ENCODE data around the gene USP25. TPM values are rescaled to one million over a fixed set of nuclear protein-coding genes. Genes with fewer than 3 reads are reported as not detected.

USP25 gene
- total and polyA plus RNA-seq, 2 donors = 19.8 to 37.7 TPM

DNA sequence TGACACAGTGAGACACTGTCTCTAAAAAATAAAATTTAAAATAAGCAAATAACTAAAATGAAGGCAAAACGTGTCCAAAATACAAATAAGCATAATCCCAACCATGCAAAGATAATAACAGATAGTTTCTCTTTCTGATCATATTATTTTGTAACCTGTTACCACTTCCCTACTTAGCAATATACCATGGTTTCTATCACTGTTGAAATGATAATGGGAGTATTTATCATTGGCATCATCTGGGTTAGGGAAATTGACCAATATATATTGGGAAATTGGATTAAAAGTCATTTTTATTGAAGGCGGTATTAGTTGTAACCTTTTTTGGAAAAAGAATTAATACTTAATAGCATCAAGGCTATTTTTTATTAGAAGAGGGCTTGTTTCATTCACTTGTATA lies 47.0 kb downstream of the USP25 start:
- WGBS = 95% methylated on average over 2 of the region's 2 CpGs
- Histone ChIP-seq H3K27ac (ENCODE audit: low read depth in 1 of 2, low read length in 1 of 2) (no peak overlapping the region), H3K36me3 (ENCODE audit: control insufficient read depth in 2 of 2, insufficient read depth in 2 of 2, low read length in 1 of 2) (peaks cover 10 to 11% of the 10 kb centered on the region in 2 donors), H3K4me1 (ENCODE audit: control insufficient read depth in 2 of 2, insufficient read depth in 2 of 2, low read length in 2 of 2) (no peaks in the 10 kb centered on the region), H3K27me3 (ENCODE audit: control insufficient read depth in 2 of 2, insufficient read depth in 1 of 2, low read length in 1 of 2) (no peaks in the 10 kb centered on the region), H3K4me3 (ENCODE audit: low read length in 2 of 2) (no peak overlapping the region), H3K9me3 (ENCODE audit: control insufficient read depth in 2 of 2, insufficient read depth in 1 of 2, low read length in 1 of 2) (peaks cover 0 to 1% of the 10 kb centered on the region in 2 donors)
- DNase-seq (ENCODE audit: low read depth in 6 of 9, low spot score in 9 of 9) = no peak

DNA sequence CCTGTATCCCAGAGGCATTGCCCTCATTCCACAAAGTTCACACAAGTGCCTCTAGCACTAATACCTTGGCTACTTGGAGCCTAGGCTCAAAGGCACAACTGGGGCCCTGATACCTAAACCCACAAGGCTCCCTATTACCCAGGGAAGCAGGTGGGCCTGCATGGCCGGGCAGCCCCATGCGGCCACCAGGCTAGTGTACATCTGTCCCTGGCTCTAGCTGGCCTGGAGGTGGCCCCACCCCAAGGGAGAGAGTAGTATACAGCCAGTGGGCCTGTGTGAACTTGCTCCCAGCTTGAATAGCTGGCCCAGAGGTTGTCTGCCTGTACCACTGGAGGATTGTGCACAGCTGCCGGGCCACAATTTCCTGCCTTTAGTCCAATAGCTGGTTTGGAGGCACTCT lies 52.2 kb downstream of the USP25 start:
- peaks cover 0 to 1% of the 10 kb centered on the region in 2 donors for H3K9me3 ChIP-seq (ENCODE audit: control insufficient read depth in 2 of 2, insufficient read depth in 1 of 2, low read length in 1 of 2)
- no peak overlapping the region for H3K4me3 ChIP-seq (ENCODE audit: low read length in 2 of 2)
- H3K27ac ChIP-seq (ENCODE audit: low read depth in 1 of 2, low read length in 1 of 2) = no peak overlapping the region
- H3K4me1 ChIP-seq (ENCODE audit: control insufficient read depth in 2 of 2, insufficient read depth in 2 of 2, low read length in 2 of 2) = no peaks in the 10 kb centered on the region
- no peak for DNase-seq (ENCODE audit: low read depth in 6 of 9, low spot score in 9 of 9)
- H3K36me3 ChIP-seq (ENCODE audit: control insufficient read depth in 2 of 2, insufficient read depth in 2 of 2, low read length in 1 of 2) = peaks cover 18 to 20% of the 10 kb centered on the region in 2 donors
- WGBS = 99% methylated on average over 3 of the region's 3 CpGs
- no peaks in the 10 kb centered on the region for H3K27me3 ChIP-seq (ENCODE audit: control insufficient read depth in 2 of 2, insufficient read depth in 1 of 2, low read length in 1 of 2)

DNA sequence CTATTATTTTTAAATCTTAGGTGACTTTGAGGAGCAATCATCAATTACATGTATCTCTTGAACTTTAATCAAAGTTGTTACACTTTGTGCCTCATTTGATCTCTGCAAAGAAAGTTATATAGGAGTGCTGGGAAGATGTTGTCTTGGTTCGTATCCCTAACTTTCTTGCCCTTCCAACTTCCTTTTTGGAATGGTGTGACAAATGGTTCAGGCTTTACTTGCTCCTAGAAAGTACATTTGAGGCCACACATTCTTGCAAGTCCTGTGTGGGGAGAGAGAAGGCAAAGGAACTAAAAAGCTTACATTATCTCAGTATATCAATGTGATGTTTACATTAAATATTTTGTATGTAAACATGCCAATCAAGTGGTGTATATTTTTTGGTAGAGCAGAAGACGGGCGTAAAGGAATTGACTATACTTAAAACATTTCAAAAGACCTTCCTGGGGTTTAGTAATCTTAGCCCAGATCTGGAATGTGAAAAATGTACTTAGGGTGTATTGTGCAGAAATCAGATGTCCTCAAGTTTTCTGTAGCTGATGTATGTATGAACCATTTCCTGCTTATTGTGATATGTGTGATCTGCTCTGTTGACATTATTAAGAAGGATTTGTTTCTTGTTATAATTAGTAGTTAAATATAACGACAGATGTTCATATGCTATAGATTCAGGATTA lies 59.2 kb downstream of the USP25 start:
- 96% methylated on average over 4 of the region's 4 CpGs for WGBS
- H3K4me1 ChIP-seq (ENCODE audit: control insufficient read depth in 2 of 2, insufficient read depth in 2 of 2, low read length in 2 of 2) = no peaks in the 10 kb centered on the region
- no peaks in the 10 kb centered on the region for H3K36me3 ChIP-seq (ENCODE audit: control insufficient read depth in 2 of 2, insufficient read depth in 2 of 2, low read length in 1 of 2)
- no peak for DNase-seq (ENCODE audit: low read depth in 6 of 9, low spot score in 9 of 9)
- no peaks in the 10 kb centered on the region for H3K27me3 ChIP-seq (ENCODE audit: control insufficient read depth in 2 of 2, insufficient read depth in 1 of 2, low read length in 1 of 2)
- no peak overlapping the region for H3K27ac ChIP-seq (ENCODE audit: low read depth in 1 of 2, low read length in 1 of 2)
- no peaks in the 10 kb centered on the region for H3K9me3 ChIP-seq (ENCODE audit: control insufficient read depth in 2 of 2, insufficient read depth in 1 of 2, low read length in 1 of 2)
- H3K4me3 ChIP-seq (ENCODE audit: low read length in 2 of 2) = no peak overlapping the region

DNA sequence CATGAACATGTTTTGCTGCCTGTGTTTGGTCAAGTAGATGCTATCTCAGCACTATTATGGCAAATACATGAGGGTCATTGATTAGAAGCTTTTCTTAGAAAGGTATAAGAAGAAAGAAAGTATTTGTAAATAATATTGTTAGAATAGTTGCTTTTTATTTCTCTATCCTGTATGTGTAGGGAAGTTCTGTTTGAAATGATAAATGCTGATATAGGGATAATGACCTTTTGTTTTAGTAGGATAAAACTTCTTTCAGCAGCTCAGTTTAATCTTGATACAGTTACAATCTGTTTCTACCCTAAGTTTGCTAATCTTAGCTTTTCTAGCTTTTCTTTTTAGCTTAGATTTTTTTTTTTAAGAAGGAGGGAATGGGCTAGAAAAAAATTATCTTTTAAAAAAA lies 63.3 kb downstream of the USP25 start:
- no peaks in the 10 kb centered on the region for H3K9me3 ChIP-seq (ENCODE audit: control insufficient read depth in 2 of 2, insufficient read depth in 1 of 2, low read length in 1 of 2)
- no peak overlapping the region for H3K27ac ChIP-seq (ENCODE audit: low read depth in 1 of 2, low read length in 1 of 2)
- no peak overlapping the region for H3K4me3 ChIP-seq (ENCODE audit: low read length in 2 of 2)
- no peaks in the 10 kb centered on the region for H3K36me3 ChIP-seq (ENCODE audit: control insufficient read depth in 2 of 2, insufficient read depth in 2 of 2, low read length in 1 of 2)
- H3K4me1 ChIP-seq (ENCODE audit: control insufficient read depth in 2 of 2, insufficient read depth in 2 of 2, low read length in 2 of 2) = no peaks in the 10 kb centered on the region
- no peaks in the 10 kb centered on the region for H3K27me3 ChIP-seq (ENCODE audit: control insufficient read depth in 2 of 2, insufficient read depth in 1 of 2, low read length in 1 of 2)
- no peak for DNase-seq (ENCODE audit: low read depth in 6 of 9, low spot score in 9 of 9)

DNA sequence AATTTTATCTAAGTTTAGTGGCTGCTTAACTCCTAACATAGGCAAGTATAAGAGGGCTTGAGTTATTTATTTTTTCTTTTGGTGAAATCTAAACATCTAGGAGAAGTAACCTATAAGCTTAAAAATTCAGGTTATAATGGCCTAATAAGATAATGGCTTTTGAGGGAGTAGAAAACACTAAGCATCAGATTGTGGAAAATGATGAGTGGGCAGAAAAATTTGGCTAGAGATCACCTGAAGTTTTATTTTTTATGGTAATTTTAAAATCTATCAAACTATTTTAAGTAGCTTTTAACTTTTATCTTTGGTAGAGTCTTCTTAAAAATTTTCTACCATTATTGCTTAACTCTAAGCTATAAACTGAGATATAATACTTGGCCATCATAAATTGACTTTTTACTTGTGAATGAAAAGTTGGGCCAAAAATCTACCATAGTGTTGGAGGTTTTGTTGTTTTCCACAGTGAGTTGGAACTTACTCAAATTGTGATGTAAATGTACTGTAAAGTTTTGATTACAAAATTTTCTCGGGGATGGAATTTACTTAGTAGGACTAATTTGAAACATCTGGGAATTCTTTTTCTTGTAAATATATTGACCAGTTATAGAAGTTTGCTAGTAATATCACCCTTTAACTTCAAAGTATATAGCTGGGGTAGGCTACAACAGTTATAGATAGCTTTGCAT lies 63.9 kb downstream of the USP25 start:
- WGBS = 98% methylated on average over 1 of the region's 1 CpG
- DNase-seq (ENCODE audit: low read depth in 6 of 9, low spot score in 9 of 9) = no peak
- H3K9me3 ChIP-seq (ENCODE audit: control insufficient read depth in 2 of 2, insufficient read depth in 1 of 2, low read length in 1 of 2) = no peaks in the 10 kb centered on the region
- H3K4me3 ChIP-seq (ENCODE audit: low read length in 2 of 2) = no peak overlapping the region
- H3K4me1 ChIP-seq (ENCODE audit: control insufficient read depth in 2 of 2, insufficient read depth in 2 of 2, low read length in 2 of 2) = no peaks in the 10 kb centered on the region
- no peaks in the 10 kb centered on the region for H3K27me3 ChIP-seq (ENCODE audit: control insufficient read depth in 2 of 2, insufficient read depth in 1 of 2, low read length in 1 of 2)
- no peak overlapping the region for H3K27ac ChIP-seq (ENCODE audit: low read depth in 1 of 2, low read length in 1 of 2)
- no peaks in the 10 kb centered on the region for H3K36me3 ChIP-seq (ENCODE audit: control insufficient read depth in 2 of 2, insufficient read depth in 2 of 2, low read length in 1 of 2)

DNA sequence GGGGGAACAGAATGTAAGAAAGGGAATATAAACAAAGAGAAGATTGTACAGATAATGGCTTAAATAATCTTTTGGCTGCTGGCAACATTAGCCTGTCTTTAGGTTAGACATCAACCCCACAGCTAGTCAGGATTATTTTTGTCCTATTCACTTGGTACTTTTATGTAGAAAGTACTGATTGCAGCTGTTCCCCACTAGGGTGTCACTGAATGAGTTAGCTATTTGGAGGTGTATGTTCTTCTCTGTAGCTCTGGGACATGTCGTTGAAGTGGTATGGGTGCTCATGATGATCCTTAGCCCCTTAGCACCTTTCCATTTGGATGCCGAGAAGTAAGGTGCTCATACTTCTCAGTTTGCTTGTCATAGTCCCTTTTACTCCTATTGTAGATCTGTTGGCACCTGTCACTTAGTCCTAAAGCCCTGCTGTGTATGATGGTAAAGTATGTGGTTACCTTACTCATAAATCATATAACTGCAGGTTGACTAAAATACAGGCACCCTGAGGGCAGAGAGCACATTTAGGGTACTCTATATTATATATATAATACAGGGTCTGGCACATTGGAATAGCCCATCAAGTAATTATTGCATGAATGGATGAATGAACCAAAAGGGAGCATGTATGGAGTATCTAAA lies 64.6 kb downstream of the USP25 start:
- Histone ChIP-seq H3K9me3 (ENCODE audit: control insufficient read depth in 2 of 2, insufficient read depth in 1 of 2, low read length in 1 of 2) (no peaks in the 10 kb centered on the region), H3K36me3 (ENCODE audit: control insufficient read depth in 2 of 2, insufficient read depth in 2 of 2, low read length in 1 of 2) (no peaks in the 10 kb centered on the region), H3K27ac (ENCODE audit: low read depth in 1 of 2, low read length in 1 of 2) (no peak overlapping the region), H3K4me3 (ENCODE audit: low read length in 2 of 2) (no peak overlapping the region), H3K27me3 (ENCODE audit: control insufficient read depth in 2 of 2, insufficient read depth in 1 of 2, low read length in 1 of 2) (no peaks in the 10 kb centered on the region), H3K4me1 (ENCODE audit: control insufficient read depth in 2 of 2, insufficient read depth in 2 of 2, low read length in 2 of 2) (no peaks in the 10 kb centered on the region)
- no peak for DNase-seq (ENCODE audit: low read depth in 6 of 9, low spot score in 9 of 9)
- WGBS = 97% methylated on average over 2 of the region's 2 CpGs

DNA sequence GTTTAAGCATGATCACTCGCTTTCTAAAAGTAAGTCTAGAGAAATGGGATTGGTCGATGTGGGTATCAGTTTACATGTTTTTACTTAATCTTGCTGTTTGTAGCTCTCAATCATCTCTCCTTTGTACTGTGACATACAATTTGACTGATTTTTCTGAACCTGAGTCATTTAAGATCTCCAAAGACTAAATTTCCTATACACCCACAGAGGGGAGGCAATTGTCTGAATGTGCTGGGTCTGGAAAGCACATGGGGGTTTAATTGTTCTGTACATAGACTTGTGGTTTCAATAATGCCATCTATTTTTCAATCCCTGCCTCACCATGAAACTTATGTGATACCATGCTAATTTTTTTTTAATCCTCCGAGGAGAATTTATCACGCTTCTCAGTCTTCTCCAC lies 65.8 kb downstream of the USP25 start:
- Histone ChIP-seq H3K27me3 (ENCODE audit: control insufficient read depth in 2 of 2, insufficient read depth in 1 of 2, low read length in 1 of 2) (no peaks in the 10 kb centered on the region), H3K36me3 (ENCODE audit: control insufficient read depth in 2 of 2, insufficient read depth in 2 of 2, low read length in 1 of 2) (no peaks in the 10 kb centered on the region), H3K27ac (ENCODE audit: low read depth in 1 of 2, low read length in 1 of 2) (no peak overlapping the region), H3K4me1 (ENCODE audit: control insufficient read depth in 2 of 2, insufficient read depth in 2 of 2, low read length in 2 of 2) (no peaks in the 10 kb centered on the region), H3K4me3 (ENCODE audit: low read length in 2 of 2) (no peak overlapping the region), H3K9me3 (ENCODE audit: control insufficient read depth in 2 of 2, insufficient read depth in 1 of 2, low read length in 1 of 2) (no peaks in the 10 kb centered on the region)
- DNase-seq (ENCODE audit: low read depth in 6 of 9, low spot score in 9 of 9) = no peak
- WGBS = 95% methylated on average over 4 of the region's 4 CpGs

DNA sequence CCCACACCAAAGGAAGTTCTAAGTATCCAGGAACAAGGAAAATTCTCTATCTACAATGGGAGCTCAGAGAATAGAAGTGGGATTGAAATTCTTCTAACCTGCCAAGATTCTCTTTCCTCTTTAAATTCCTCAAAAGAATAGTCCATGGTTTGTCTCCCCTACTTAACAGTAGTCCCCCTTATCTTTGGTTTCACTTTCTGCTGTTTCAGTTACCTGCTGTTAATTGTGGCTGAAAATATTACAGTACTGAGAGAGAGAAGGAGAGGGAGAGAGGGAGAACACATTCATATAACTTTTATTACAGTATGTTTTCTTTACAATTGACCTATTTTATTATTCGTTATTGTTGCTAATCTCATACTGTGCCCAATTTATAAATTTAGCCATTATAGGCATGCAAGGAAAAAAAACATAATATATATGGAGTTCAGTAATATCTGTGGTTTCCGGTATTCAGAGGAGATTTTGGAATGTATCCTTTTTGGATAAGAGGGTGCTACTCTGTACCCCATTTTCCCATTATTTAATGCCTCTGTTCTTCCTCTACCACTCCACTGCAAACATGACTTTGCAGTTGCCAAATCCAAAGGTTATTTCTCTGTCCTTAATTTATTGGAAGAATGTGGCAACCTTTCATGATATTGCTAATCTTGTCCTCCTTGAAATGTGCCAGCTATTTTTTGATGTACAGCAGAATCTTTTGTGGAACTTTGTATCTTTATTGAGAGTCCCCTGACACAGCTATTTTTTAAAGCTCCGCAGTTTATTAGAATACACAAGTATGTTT lies 68.0 kb downstream of the USP25 start:
- H3K27me3 ChIP-seq (ENCODE audit: control insufficient read depth in 2 of 2, insufficient read depth in 1 of 2, low read length in 1 of 2) = no peaks in the 10 kb centered on the region
- H3K4me1 ChIP-seq (ENCODE audit: control insufficient read depth in 2 of 2, insufficient read depth in 2 of 2, low read length in 2 of 2) = no peaks in the 10 kb centered on the region
- no peaks in the 10 kb centered on the region for H3K9me3 ChIP-seq (ENCODE audit: control insufficient read depth in 2 of 2, insufficient read depth in 1 of 2, low read length in 1 of 2)
- H3K36me3 ChIP-seq (ENCODE audit: control insufficient read depth in 2 of 2, insufficient read depth in 2 of 2, low read length in 1 of 2) = no peaks in the 10 kb centered on the region
- no peak overlapping the region for H3K27ac ChIP-seq (ENCODE audit: low read depth in 1 of 2, low read length in 1 of 2)
- DNase-seq (ENCODE audit: low read depth in 6 of 9, low spot score in 9 of 9) = no peak
- whole genome bisulfite sequencing = 98% methylated on average over 3 of the region's 3 CpGs
- H3K4me3 ChIP-seq (ENCODE audit: low read length in 2 of 2) = no peak overlapping the region

DNA sequence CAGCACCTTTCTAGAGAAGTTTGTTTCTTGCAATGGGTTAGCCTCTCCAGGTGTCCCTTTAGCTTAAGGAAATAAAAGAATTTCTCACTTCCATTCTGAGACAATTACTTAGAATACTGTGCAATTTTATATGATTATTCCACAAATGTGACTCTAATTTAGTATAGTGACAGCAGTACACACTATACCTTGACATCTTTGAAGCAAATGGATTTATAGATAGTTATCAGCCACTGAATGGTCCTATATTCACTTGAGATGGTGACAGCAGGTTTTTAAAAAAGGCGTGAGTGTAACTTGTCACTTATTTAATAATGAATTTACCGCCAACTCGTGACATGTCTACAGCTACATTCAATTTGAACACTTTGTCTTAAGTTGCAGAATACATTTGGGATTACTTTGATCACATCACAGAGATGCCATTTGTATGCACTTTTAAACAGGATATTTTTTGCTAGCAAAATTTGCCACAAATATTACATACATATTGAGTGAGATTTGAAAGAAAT lies 71.6 kb downstream of the USP25 start:
- Histone ChIP-seq H3K4me1 (ENCODE audit: control insufficient read depth in 2 of 2, insufficient read depth in 2 of 2, low read length in 2 of 2) (no peaks in the 10 kb centered on the region), H3K4me3 (ENCODE audit: low read length in 2 of 2) (no peak overlapping the region), H3K27ac (ENCODE audit: low read depth in 1 of 2, low read length in 1 of 2) (no peak overlapping the region), H3K9me3 (ENCODE audit: control insufficient read depth in 2 of 2, insufficient read depth in 1 of 2, low read length in 1 of 2) (no peaks in the 10 kb centered on the region), H3K36me3 (ENCODE audit: control insufficient read depth in 2 of 2, insufficient read depth in 2 of 2, low read length in 1 of 2) (no peaks in the 10 kb centered on the region), H3K27me3 (ENCODE audit: control insufficient read depth in 2 of 2, insufficient read depth in 1 of 2, low read length in 1 of 2) (no peaks in the 10 kb centered on the region)
- no peak for DNase-seq (ENCODE audit: low read depth in 6 of 9, low spot score in 9 of 9)
- over 99% methylated on average over 3 of the region's 3 CpGs for WGBS

Data from thymus (tissue), 11 donors.